Muscle of back (tissue), 11 donors: ENCODE data around the gene NOTCH2NLA. TPM values are rescaled to one million over a fixed set of nuclear protein-coding genes. Genes with fewer than 3 reads are reported as not detected.
"Not testable (repeated sequence)": the region's sequence is repeated elsewhere in the genome, so short reads cannot be mapped to it uniquely, and the experiment has no call there.

Experiments
- DNase-seq, 3 donors: peaks; one replicate each; pipeline versions ENCODE4 v3.0.0 to v3.0.0-alpha.2; 2013
- polyA plus RNA-seq, 10 donors: library from polyadenylated mRNA; unstranded; fragments of 120-200 nt; gene quantifications; one replicate each; pipeline ENCODE4 v1.2.1, GENCODE V29; 2013; ENCODE audit not compliant: insufficient read length in 10 of 10

The NOTCH2NLA gene
- polyA plus RNA-seq, 10 donors: 21.0 to 34.2 (median 27.2) TPM

GRCh38 chr1:146228144-146228682, 608 bp downstream of the NOTCH2NLA start:
- DNase-seq: not testable (repeated sequence)

GRCh38 chr1:146174531-146174930, 54.3 kb downstream of the NOTCH2NLA start:
- not testable (repeated sequence) for DNase-seq

- not testable (repeated sequence) for DNase-seq
Measured at GRCh38 chr1:146167740-146168139, 61.1 kb downstream of the NOTCH2NLA start.

GRCh38 chr1:146167273-146167672, 61.5 kb downstream of the NOTCH2NLA start:
- not testable (repeated sequence) for DNase-seq

GRCh38 chr1:146144465-146144864, 84.4 kb downstream of the NOTCH2NLA start, which contains the start of gene NBPF10:
TSS of gene NBPF10 (minus strand) at chr1:146144804. CDS start at chr1:146144769, 35 bp downstream.
- DNase-seq: not testable (repeated sequence)

Other genes starting within 250 kb of the NOTCH2NLA start
- 100 to 1,000 TPM; 214 to 318 (median 275) TPM for gene TXNIP, start 232.4 kb downstream of the NOTCH2NLA start, polyA plus RNA-seq
- 100 to 1,000 TPM; 103 to 254 (median 180) TPM for gene HJV, start 207.3 kb downstream of the NOTCH2NLA start, polyA plus RNA-seq
- gene NBPF10, start 84.2 kb downstream of the NOTCH2NLA start, polyA plus RNA-seq: 1 to 10 TPM; 1.3 to 2.2 (median 1.5) TPM